Measurements from ENCODE around the gene CNTNAP1. TPM values are rescaled to one million over a fixed set of nuclear protein-coding genes. Genes with fewer than 3 reads are reported as not detected.
A peak's percentile ranks its signal among the peaks of the same experiment; 100 is the strongest.

Gene CNTNAP1
- total RNA-seq, 1 experiment from 2014 or later = 7.7 TPM

DNA sequence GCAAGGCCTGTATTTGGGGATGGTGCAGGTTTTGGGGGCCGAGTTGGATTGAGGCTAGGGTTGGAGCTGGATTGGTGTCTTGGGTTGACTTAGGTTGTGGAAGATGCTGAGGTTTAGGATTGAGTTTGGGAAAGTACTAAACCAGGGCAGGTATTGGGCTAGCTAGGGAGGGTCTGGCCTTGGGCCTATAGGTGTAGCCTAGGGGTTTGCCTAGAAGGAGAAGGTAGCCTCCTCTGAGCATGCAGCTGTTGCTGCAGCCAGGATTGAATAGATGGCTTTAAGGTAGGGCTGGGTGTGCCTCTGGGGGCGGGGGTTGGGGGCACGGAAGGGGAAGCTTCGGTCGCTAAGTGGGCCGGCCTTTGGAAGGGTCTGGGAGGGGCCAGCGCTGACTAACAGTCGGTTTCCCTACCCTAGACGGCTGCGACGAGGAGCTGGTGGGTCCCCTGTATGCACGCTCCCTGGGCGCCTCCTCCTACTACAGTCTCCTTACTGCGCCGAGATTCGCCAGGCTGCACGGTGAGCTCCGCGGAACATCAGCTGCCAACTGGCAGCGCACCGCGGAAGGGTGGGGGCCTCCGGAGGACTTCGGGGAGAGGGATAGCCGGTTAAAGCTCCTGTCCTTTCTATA lies 1.2 kb downstream of the CNTNAP1 start:
- Histone ChIP-seq H2AFZ (ENCODE audit: low read length) (no peak overlapping the region), H2BK15ac (ENCODE audit: low read depth, low read length) (no peak overlapping the region), H3K23ac (ENCODE audit: insufficient read length, low read depth, low read length) (no peak overlapping the region), H3K79me2 (ENCODE audit: insufficient read depth, low read length) (no peaks in the 10 kb centered on the region), H4K20me1 (ENCODE audit: control insufficient read depth, insufficient read depth, insufficient read length) (no peaks in the 10 kb centered on the region), H3K4me2 (ENCODE audit: insufficient read depth, insufficient read length, low read length) (peak overlapping the region; percentile 68), H3K56ac (ENCODE audit: insufficient read length, low read depth, low read length) (no peak overlapping the region), H4K5ac (ENCODE audit: insufficient read length, low read depth, low read length) (no peak overlapping the region), H2AK5ac (ENCODE audit: insufficient read length, low read length) (no peak overlapping the region), H2BK120ac (ENCODE audit: low read depth, low read length, poor library complexity, severe bottlenecking) (no peak overlapping the region), H2BK20ac (ENCODE audit: low read depth, low read length, poor library complexity, severe bottlenecking) (no peak overlapping the region), H3K9me3 (ENCODE audit: control insufficient read depth, low read depth, low read length) (no peaks in the 10 kb centered on the region), H4K8ac (replicated peaks; ENCODE audit: insufficient read length, low read depth, low read length) (no peak overlapping the region), H3K14ac (ENCODE audit: insufficient read depth, low read length) (no peak overlapping the region), H3K79me1 (ENCODE audit: insufficient read depth, low read depth, low read length, poor library complexity, severe bottlenecking) (no peaks in the 10 kb centered on the region), H3K27ac (ENCODE audit: insufficient read length, low read depth, low read length) (no peak overlapping the region), H4K91ac (ENCODE audit: insufficient read length, low read depth, low read length) (no peak overlapping the region), H2BK12ac (ENCODE audit: insufficient read length, low read depth, low read length) (no peak overlapping the region), H3K23me2 (ENCODE audit: insufficient read length, low read depth, low read length, poor library complexity, severe bottlenecking) (peaks cover 15% of the 10 kb centered on the region), H3K4me1 (ENCODE audit: insufficient read depth, low read length) (peaks cover 3% of the 10 kb centered on the region; the same call in 1 of the 2 replicates), H3K9ac (ENCODE audit: extremely low read depth, insufficient read length, low read length) (no peak overlapping the region), H2BK5ac (ENCODE audit: insufficient read length, low read length) (no peak overlapping the region), H3K27me3 (ENCODE audit: insufficient read depth, low read length) (no peaks in the 10 kb centered on the region; the same call in 1 of the 2 replicates), H3K4ac (ENCODE audit: low read depth, low read length) (no peak overlapping the region), H3K18ac (ENCODE audit: insufficient read length, low read depth, low read length) (no peak overlapping the region), H3T11ph (ENCODE audit: low read length) (no peak overlapping the region)
- no peak for TF ChIP-seq CTCF (conservative IDR thresholded peaks at IDR 0.05)
- peaks cover 15 to 28% (median 16%) of the 10 kb centered on the region in 3 experiments for H3K36me3 Mint-ChIP-seq (ENCODE audit: insufficient read depth in 1 of 3, low read depth in 3 of 3)
- peak overlapping the region; percentile 73 to 85 for H3K4me3 Mint-ChIP-seq
- peak; percentile 71 for DNase-seq
- H3K27me3 Mint-ChIP-seq (ENCODE audit: low read depth) = peaks cover 46% of the 10 kb centered on the region
- no CpG with 5 or more reads among the region's 25 CpGs for WGBS (ENCODE audit: extremely low coverage, insufficient read length, low lambda C conversion rate)
- peak overlapping the region in 1 of 3 experiments; percentile 14; a peak in 1 of 7 replicates for H3K27ac Mint-ChIP-seq
- H3K9me3 Mint-ChIP-seq = no peaks in the 10 kb centered on the region; a peak in 2 of 5 replicates
- peaks cover 29 to 48% of the 10 kb centered on the region in 2 experiments for H3K4me1 Mint-ChIP-seq

All from H9 (cell line).